H1 (cell line): Measurements from ENCODE around the gene IL17RE. TPM values are rescaled to one million over a fixed set of nuclear protein-coding genes. Genes with fewer than 3 reads are reported as not detected.

Experiments used
- BACH1 ChIP-seq: IDR thresholded peaks from 2 replicates; pipeline ENCODE4 v1.6.1; 2012; ENCODE audit warnings: low read length, improper control_type of control experiment
- CREB1 ChIP-seq: IDR thresholded peaks from 2 replicates; pipeline ENCODE4 v1.6.1; 2012; ENCODE audit warnings: inconsistent platforms
- CTBP2 ChIP-seq: IDR thresholded peaks from 2 replicates; pipeline ENCODE4 v1.7.0; 2011; ENCODE audit warnings: borderline replicate concordance, mild to moderate bottlenecking, moderate library complexity, mixed read lengths, low read length; ENCODE audit not compliant: insufficient read depth, insufficient read length
- KDM1A ChIP-seq: fragments of 200-600, 300-600 bp; sonication (generic); IDR thresholded peaks from 2 replicates; pipeline ENCODE4 v1.7.1; 2016; ENCODE audit warnings: mild to moderate bottlenecking, low read length, borderline replicate concordance
- POLR2AphosphoS5 ChIP-seq: IDR thresholded peaks from 2 replicates; pipeline ENCODE4 v1.6.1; 2011; ENCODE audit warnings: low read depth, low read length
- RFX5 ChIP-seq: IDR thresholded peaks from 2 replicates; pipeline ENCODE4 v1.6.1; 2011; ENCODE audit warnings: low read depth, low read length, improper control_type of control experiment, borderline replicate concordance
- RXRA ChIP-seq: IDR thresholded peaks from 2 replicates; pipeline ENCODE4 v1.6.1; 2011; ENCODE audit warnings: low read depth, mild to moderate bottlenecking, low read length, moderate library complexity; ENCODE audit not compliant: insufficient read depth
- SIRT6 ChIP-seq: IDR thresholded peaks from one replicate; pipeline ENCODE4 v1.7.1; 2012; ENCODE audit warnings: low read length, inconsistent platforms
- SP2 ChIP-seq: IDR thresholded peaks from 2 replicates; pipeline ENCODE4 v1.6.1; 2012; ENCODE audit warnings: mild to moderate bottlenecking, low read length, inconsistent platforms
- SRF ChIP-seq: IDR thresholded peaks from 2 replicates; pipeline ENCODE4 v1.6.1; 2011; ENCODE audit warnings: mild to moderate bottlenecking, low read depth, low read length, moderate library complexity
- polyA plus RNA-seq, 7 experiments: library from polyadenylated mRNA; depleted of rRNA in 3 of 7; stranded (reverse) in 5 of 7; unstranded in 2 of 7; fragments of >200 nt in 5 of 7; fragments of 200-250 nt in 2 of 7; gene quantifications; 1 replicate in 5 of 7; 2 replicates in 1 of 7; 4 replicates in 1 of 7; pipeline versions ENCODE4 v1.2.1 to v1.2.3, GENCODE V29; 2011 to 2013; ENCODE audit warnings: missing spikeins in 2 of 7, mixed read lengths in 2 of 7
- total RNA-seq: library from RNA; stranded (reverse); fragmentation: NEBNext Ultra II Directional; extraction: Animal tissue kit (Norgen Biotek cat#: 25700); gene quantifications from 2 replicates; pipeline ENCODE4 v1.2.1, GENCODE V29; 2021
- TF ChIP-seq, protein P1 (sequence below): IDR thresholded peaks from 2 replicates; pipeline ENCODE4 v1.6.1; 2011; ENCODE audit warnings: low read length, improper control_type of control experiment
- TF ChIP-seq, protein P2 (sequence below): IDR thresholded peaks from 2 replicates; pipeline ENCODE4 v1.6.1; 2012; ENCODE audit warnings: low read length, inconsistent platforms

IL17RE gene
- total and polyA plus RNA-seq, 2 of the 8 experiments (the other 6 are each of a cell fraction or from before 2014, with no cell fraction given), result 3.4 to 4.9 TPM

DNA sequence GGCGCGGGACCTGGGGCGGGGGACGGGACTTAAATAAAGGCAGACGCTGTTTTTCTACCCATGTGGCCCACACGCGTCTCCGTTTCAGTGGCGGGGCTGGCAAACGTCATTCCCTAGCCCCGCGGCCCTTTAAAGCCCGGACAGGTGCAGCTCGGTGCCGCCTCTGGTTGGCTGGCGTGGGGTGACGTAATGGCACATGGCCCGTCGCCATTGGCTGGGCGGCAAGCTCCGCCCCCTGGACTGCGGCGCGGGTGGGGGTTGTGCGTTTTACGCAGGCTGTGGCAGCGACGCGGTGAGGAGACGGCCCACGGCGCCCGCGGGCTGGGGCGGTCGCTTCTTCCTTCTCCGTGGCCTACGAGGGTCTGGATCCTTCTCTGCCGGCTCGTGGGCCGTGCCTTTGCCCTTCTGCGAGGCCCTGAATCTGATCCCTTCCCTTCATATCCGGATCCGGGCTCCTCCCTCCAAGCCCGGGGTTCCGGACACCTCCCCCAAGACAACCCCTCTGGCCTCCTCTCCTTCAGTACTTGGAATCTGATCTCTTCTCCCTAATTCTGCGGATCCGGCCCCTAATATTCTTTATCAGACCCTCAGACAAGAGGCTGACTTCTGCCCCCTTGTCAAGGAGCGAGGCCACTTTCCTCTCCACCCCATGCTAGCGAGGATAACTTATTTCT is 31.1 kb downstream of the IL17RE start, which contains the start of gene CRELD1 (continued):
- TF ChIP-seq RFX5 (no peak), POLR2AphosphoS5 (peak; percentile 47), SP2 (no peak), BACH1 (peak; percentile 34; the same call in 1 of the 2 replicates), SIRT6 (no peak), SRF (no peak), RXRA (no peak), CTBP2 (no peak), KDM1A (no peak), CREB1 (peak; percentile 87)
- TF ChIP-seq, protein P1, sequence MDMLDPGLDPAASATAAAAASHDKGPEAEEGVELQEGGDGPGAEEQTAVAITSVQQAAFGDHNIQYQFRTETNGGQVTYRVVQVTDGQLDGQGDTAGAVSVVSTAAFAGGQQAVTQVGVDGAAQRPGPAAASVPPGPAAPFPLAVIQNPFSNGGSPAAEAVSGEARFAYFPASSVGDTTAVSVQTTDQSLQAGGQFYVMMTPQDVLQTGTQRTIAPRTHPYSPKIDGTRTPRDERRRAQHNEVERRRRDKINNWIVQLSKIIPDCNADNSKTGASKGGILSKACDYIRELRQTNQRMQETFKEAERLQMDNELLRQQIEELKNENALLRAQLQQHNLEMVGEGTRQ, result peak; percentile 37; the same call in 1 of the 2 replicates
- TF ChIP-seq, protein P2, sequence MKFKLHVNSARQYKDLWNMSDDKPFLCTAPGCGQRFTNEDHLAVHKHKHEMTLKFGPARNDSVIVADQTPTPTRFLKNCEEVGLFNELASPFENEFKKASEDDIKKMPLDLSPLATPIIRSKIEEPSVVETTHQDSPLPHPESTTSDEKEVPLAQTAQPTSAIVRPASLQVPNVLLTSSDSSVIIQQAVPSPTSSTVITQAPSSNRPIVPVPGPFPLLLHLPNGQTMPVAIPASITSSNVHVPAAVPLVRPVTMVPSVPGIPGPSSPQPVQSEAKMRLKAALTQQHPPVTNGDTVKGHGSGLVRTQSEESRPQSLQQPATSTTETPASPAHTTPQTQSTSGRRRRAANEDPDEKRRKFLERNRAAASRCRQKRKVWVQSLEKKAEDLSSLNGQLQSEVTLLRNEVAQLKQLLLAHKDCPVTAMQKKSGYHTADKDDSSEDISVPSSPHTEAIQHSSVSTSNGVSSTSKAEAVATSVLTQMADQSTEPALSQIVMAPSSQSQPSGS, result 0 out of 2 replicates have a peak, but pooled peaks have one; percentile 26
